Psoas muscle (tissue), 8 donors: ENCODE results near the gene CYP26B1. TPM values are rescaled to one million over a fixed set of nuclear protein-coding genes. Genes with fewer than 3 reads are reported as not detected.

Experiments used
- ATAC-seq, 4 donors: fragments of 200-7000 bp; cut with Tn5 transposase; one replicate each; pipeline ENCODE4 v1.9.1; 2020; ENCODE audit warnings: moderate library complexity in 3 of 4, mild to moderate bottlenecking in 2 of 4
- DNase-seq, 2 donors: peaks; one replicate each; pipeline ENCODE4 v3.0.0-alpha.2; 2020
- H3K27ac ChIP-seq: fragments of 200-600 bp; one replicate; pipeline ENCODE4 v1.8.0; 2022
- H3K27me3 ChIP-seq, 3 donors: fragments of 200-600 bp in 1 of 3; one replicate each; pipeline versions ENCODE4 v1.6.1 to v1.8.0; 2013 to 2022; ENCODE audit warnings: low read length in 2 of 3, mild to moderate bottlenecking in 2 of 3, moderate library complexity in 1 of 3; ENCODE audit not compliant: insufficient read depth in 3 of 3
- H3K36me3 ChIP-seq, 2 donors: fragments of 200-600 bp in 1 of 2; one replicate each; pipeline versions ENCODE4 v1.6.1 to v1.8.0; 2013 to 2022; ENCODE audit warnings: low read depth in 1 of 2, mild to moderate bottlenecking in 1 of 2, moderate library complexity in 1 of 2; ENCODE audit not compliant: insufficient read depth in 1 of 2
- H3K4me1 ChIP-seq: fragments of 200-600 bp; one replicate; pipeline ENCODE4 v1.8.0; 2022
- H3K4me3 ChIP-seq: fragments of 200-600 bp; one replicate; pipeline ENCODE4 v1.8.0; 2022; ENCODE audit warnings: mild to moderate bottlenecking
- H3K9me3 ChIP-seq: fragments of 200-600 bp; one replicate; pipeline ENCODE4 v1.8.0; 2022
- WGBS, 3 donors: extraction: QIAGEN DNeasy Blood & Tissue Kit; methylation state at CpG; one replicate each; pipeline versions ENCODE4 v1.1.6 to v1.1.7; 2013; 5-methylcytosine and 5-hydroxymethylcytosine counted together
- intact Hi-C, 2 donors: fragments of 100-400 bp; cut with DNase I; formaldehyde crosslinking; loops; one replicate each; pipeline versions ENCODE4 v1.11.0 to v1.14.2; 2022
- polyA plus RNA-seq, 3 donors: library from polyadenylated mRNA; stranded (reverse); fragments of 200-250 nt; gene quantifications; one replicate each; pipeline ENCODE4 v1.2.3, GENCODE V29; 2013
- total RNA-seq, 4 donors: library from RNA; stranded (reverse); fragmentation: NEBNext Ultra II Directional in 2 of 4; extraction: Animal tissue kit (Norgen Biotek cat#: 25700) in 2 of 4; gene quantifications; one replicate each; pipeline versions ENCODE4 v1.2.1 to v1.2.4, GENCODE V29; 2021 to 2023
- TF ChIP-seq, protein P1 (sequence below): fragments of 200-600 bp; IDR thresholded peaks from one replicate; pipeline ENCODE4 v1.8.0; 2022; ENCODE audit warnings: antibody characterized with exemption
- donor health status: healthy with polysubstance abuse.
- donor health status: DM: no; HTN: no; CAD: no; lungs with moderate emphysema.
- donor health status: Bipolar disorder and iron deficiency.
- donor health status: healthy.
- donor health status: DM: yes; HTN: yes; CAD: no.
- donor health status: DM: no; HTN: no; CAD: no.
- donor health status: DM: no; HTN: no; CAD: no.
- donor health status: DM: yes; HTN: yes; CAD: no.

CYP26B1 gene
- total and polyA plus RNA-seq, 7 donors, result 0.39 to 4.5 (median 1.3) TPM

DNA sequence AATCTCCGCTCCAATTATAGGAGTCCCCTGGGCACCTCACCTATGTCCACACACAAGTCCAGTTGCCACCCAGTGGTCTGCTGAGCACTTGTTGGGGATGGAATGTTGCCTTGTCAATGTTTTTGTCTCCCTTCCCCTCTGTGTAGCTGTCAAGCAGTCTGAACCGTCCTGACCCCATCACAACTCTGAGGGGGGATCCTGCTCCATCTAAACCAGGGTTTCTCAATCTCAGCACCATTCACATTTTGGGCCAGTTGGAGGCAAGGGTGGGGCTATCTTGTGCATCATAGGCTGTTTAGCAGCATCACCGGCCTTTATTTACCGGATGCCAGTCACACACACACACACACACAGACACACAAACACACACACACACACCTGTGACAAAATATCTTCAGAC is 53.0 kb downstream of the CYP26B1 start:
- TF ChIP-seq, protein P1, sequence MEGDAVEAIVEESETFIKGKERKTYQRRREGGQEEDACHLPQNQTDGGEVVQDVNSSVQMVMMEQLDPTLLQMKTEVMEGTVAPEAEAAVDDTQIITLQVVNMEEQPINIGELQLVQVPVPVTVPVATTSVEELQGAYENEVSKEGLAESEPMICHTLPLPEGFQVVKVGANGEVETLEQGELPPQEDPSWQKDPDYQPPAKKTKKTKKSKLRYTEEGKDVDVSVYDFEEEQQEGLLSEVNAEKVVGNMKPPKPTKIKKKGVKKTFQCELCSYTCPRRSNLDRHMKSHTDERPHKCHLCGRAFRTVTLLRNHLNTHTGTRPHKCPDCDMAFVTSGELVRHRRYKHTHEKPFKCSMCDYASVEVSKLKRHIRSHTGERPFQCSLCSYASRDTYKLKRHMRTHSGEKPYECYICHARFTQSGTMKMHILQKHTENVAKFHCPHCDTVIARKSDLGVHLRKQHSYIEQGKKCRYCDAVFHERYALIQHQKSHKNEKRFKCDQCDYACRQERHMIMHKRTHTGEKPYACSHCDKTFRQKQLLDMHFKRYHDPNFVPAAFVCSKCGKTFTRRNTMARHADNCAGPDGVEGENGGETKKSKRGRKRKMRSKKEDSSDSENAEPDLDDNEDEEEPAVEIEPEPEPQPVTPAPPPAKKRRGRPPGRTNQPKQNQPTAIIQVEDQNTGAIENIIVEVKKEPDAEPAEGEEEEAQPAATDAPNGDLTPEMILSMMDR, result no peak
- intact Hi-C loops, result no loop called here
- Histone ChIP-seq H3K27ac (no peak overlapping the region), H3K4me3 (no peak overlapping the region), H3K36me3 (no peaks in the 10 kb centered on the region), H3K4me1 (peaks cover 6% of the 10 kb centered on the region), H3K27me3 (no peaks in the 10 kb centered on the region), H3K9me3 (no peaks in the 10 kb centered on the region)
- 57 to 81% (median 72%) methylated on average over 4 of the region's 4 CpGs for WGBS, 3 donors
- no peak for DNase-seq
- ATAC-seq, result no peak

DNA sequence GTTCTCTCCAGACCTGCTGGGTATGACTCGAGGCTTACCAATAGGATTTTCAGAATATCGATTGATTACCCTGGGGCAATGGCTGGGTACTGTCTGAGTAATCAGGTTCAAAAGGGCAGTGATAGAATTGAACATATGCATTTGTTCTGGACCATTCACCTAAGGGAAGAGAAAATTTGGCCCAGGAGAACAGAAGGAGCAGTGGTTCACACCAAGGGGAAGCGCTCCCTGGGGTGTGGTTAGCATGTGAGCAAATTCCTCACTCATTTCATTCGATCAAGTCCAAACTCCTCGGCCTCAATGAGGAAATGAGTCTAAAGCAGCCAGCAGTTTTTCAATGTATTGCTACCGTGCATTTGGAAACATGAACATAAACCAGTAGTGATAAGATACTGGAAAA is 55.6 kb downstream of the CYP26B1 start:
- Histone ChIP-seq H3K4me3 (no peak overlapping the region), H3K27me3 (no peaks in the 10 kb centered on the region), H3K9me3 (no peaks in the 10 kb centered on the region), H3K4me1 (peaks cover 6% of the 10 kb centered on the region), H3K27ac (no peak overlapping the region), H3K36me3 (no peaks in the 10 kb centered on the region)
- WGBS, 3 donors, result 78 to 82% (median 80%) methylated on average over 6 of the region's 6 CpGs
- TF ChIP-seq, protein P1, result no peak
- DNase-seq, result no peak
- intact Hi-C loops, result no loop called here
- ATAC-seq, result no peak

DNA sequence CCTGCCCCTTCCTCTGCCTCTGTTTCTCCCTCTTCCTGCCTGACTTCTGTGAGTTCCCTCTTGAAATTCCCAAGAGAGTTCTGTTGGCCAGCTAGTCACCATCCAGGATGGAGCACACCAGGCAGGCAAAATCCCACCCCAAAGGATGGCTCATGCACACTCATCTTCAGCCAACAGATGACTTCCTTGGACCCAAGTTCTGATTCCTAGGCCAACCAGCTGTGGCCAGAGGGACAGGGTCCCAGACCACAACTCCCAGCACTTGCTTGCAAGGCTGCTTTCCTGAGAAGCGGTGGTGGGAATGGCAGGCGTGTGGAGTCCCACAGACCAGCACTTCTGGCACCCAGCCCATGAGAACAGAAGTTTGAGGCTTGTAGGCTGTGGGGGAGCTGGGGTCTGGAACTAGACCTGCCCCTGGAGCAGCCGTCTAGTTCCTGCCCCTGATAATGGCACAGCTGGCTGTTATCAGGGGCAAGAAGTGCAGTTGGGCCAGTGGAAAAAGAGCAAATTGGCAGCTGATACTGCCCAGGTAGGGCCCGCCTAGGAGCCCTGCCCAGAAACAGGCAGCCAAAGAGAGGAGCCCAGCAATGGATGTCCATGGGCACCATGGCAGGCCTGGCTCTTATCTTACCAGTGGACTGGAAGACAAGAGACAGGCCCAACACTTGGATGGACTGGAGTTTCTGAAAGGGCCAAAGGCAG is 56.7 kb downstream of the CYP26B1 start:
- Histone ChIP-seq H3K4me3 (no peak overlapping the region), H3K4me1 (peaks cover 2% of the 10 kb centered on the region), H3K27me3 (no peaks in the 10 kb centered on the region), H3K9me3 (no peaks in the 10 kb centered on the region), H3K36me3 (no peaks in the 10 kb centered on the region), H3K27ac (no peak overlapping the region)
- intact Hi-C loops, result no loop called here
- DNase-seq (no peak), ATAC-seq (no peak)
- TF ChIP-seq, protein P1, result no peak
- WGBS, 3 donors, result 71 to 81% (median 74%) methylated on average over 4 of the region's 4 CpGs

DNA sequence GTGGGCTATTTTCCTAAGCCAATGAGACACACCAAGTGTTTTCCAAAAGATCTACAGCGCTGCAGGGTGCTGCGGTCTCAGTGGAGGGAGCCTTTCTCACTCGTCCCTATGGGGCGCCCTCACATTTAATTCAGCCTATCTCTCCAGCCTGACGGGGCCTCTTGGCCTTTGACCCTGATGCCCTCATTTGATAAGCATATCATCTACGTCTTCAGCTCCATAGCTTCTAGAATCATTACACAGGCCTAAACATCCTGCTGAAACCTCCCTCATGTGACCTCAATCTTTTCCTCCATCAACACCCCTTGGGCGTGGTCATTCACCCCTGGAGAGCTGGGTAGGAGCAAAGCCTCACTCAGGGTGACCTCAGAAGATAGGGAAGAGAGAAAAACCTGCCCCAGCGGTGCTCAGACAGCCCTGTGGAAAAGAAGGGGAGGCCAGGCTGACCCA is 57.4 kb downstream of the CYP26B1 start:
- ATAC-seq (no peak), DNase-seq (no peak)
- intact Hi-C loops, result no loop called here
- no peaks in the 10 kb centered on the region for H3K4me1 ChIP-seq
- no peaks in the 10 kb centered on the region for H3K36me3 ChIP-seq
- TF ChIP-seq, protein P1, result no peak
- H3K27ac ChIP-seq, result no peak overlapping the region
- H3K27me3 ChIP-seq, result no peaks in the 10 kb centered on the region
- no peaks in the 10 kb centered on the region for H3K9me3 ChIP-seq
- WGBS, 3 donors, result 89 to 94% (median 92%) methylated on average over 8 of the region's 8 CpGs
- H3K4me3 ChIP-seq, result no peak overlapping the region

DNA sequence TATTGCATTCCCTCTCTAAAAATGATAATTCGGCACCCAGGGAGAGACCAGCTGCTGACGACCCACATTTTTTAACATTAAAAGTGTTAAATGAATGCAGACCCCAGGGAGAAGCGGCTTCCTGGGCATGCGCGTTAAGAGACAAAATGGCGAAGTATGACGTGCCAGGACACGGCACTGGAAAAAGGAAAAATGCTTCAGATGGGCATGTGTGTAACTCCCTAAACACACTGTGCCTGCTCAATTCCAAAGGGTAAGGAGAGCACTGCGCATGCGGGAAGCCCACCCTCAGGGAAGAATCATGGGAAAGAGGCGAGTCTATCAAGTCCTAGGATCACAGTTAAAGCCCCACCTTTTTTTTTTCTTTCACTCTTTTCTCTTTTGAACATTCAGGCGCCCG is 58.1 kb downstream of the CYP26B1 start:
- no peak for ATAC-seq

More for the DNA sequence above, 58.1 kb downstream of the CYP26B1 start:
- WGBS, 3 donors, result 83 to 88% (median 87%) methylated on average over 13 of the region's 13 CpGs
- DNase-seq, result no peak
- no peak overlapping the region for H3K27ac ChIP-seq
- TF ChIP-seq, protein P1, result no peak
- H3K4me3 ChIP-seq, result no peak overlapping the region
- no peaks in the 10 kb centered on the region for H3K9me3 ChIP-seq
- H3K36me3 ChIP-seq, result no peaks in the 10 kb centered on the region
- H3K27me3 ChIP-seq, result no peaks in the 10 kb centered on the region
- no peaks in the 10 kb centered on the region for H3K4me1 ChIP-seq
- intact Hi-C loops, result no loop called here
